MM.1S (cell line): ENCODE measurements around the gene MMS19.

Experiments
- CTCF ChIP-seq: fragments of 300-600 bp; sonication (generic); IDR thresholded peaks from 2 replicates; pipeline ENCODE4 v1.5.1; 2016; ENCODE audit warnings: antibody characterized with exemption, low read length, mixed read lengths
- EZH2 ChIP-seq: fragments of 300-600 bp; sonication (generic); optimal IDR thresholded peaks from 2 replicates; pipeline ENCODE3; 2017; ENCODE audit warnings: low read depth, mild to moderate bottlenecking, antibody characterized with exemption, low read length, mixed read lengths

GRCh38 chr10:97538411-97538810, 40.2 kb upstream of the MMS19 start:
- no peak for TF ChIP-seq CTCF
- TF ChIP-seq EZH2, result no peak
